RKO (cell line): ENCODE data around the gene TAB3.

Experiments used
- DNase-seq: peaks from one replicate; pipeline ENCODE4 v3.0.0-alpha.2; 2016; ENCODE audit warnings: low spot score

The TAB3 gene, protein sequence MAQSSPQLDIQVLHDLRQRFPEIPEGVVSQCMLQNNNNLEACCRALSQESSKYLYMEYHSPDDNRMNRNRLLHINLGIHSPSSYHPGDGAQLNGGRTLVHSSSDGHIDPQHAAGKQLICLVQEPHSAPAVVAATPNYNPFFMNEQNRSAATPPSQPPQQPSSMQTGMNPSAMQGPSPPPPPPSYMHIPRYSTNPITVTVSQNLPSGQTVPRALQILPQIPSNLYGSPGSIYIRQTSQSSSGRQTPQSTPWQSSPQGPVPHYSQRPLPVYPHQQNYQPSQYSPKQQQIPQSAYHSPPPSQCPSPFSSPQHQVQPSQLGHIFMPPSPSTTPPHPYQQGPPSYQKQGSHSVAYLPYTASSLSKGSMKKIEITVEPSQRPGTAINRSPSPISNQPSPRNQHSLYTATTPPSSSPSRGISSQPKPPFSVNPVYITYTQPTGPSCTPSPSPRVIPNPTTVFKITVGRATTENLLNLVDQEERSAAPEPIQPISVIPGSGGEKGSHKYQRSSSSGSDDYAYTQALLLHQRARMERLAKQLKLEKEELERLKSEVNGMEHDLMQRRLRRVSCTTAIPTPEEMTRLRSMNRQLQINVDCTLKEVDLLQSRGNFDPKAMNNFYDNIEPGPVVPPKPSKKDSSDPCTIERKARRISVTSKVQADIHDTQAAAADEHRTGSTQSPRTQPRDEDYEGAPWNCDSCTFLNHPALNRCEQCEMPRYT

DNA sequence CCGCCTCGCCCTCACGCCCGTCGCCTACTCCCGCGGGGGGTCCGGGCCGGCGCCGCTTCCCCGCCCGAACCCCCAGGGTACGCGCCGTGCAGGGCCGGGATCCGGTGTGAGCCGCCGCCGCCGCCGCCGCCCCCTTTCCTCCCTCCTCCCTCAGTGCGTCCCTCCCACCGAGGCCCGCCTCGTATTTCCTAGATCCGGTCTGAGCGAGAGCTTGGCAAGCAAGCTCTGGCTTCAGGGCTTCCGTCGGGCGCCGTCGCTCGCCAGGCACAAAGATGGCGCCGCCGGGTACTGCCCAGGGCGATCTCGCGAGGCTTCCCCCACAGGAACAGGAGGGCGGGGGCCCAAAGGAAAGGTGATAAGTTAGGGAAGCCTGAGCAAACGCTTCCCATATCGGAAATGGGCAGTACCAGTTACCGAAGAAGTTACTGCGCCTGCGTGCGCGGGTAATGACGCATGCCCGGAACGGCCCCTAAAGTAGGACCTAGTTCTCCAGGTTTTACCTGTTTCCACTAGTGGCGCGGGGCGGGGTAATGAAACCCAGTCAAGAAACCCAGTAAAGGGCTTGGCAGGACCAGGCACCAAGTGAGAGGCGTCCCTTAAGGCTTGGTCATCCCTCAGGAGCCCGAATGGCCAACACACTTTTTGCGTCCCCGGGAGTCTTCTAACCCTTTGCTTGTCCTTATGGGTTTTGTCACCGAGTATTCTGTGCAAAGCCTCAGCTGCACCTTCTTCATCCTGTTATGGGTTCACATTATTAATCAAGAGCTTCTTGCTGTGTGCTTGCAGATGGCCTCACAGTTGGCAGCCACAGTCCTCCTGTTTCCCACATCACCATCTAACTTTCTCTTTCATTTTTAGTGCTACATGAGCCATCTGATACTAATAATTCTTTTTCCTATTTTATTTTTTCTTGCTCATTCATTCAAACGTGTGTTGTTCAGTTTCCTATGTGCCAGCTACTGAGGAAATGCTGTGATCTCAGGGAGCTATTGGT lies at the start of gene TAB3:
Gene TAB3 (minus strand): TSS at position 108 of the 994 bp plus-strand sequence. CDS start 29,666 bp downstream, outside the sequence.
- peak; percentile 93 for DNase-seq

DNA sequence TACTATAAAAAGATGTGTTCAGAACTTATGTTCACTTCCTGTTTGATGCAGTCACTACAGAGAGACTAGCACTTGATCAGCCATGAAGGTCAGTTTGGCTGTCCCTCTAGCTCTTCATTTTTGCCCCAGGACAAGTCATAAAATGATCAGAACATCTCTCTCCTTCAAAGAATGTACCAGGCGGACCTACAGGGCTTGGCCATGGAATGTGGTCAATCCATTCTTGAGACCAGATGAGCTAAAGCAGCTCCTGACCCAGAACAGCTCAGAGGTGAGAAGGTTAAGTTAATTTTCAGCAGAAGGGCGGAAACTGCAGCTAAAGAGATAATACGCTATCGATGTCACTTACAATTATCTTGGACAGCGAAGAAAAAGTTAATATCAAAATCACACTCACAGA lies 49.2 kb upstream of the TAB3 start:
- DNase-seq, result no peak

DNA sequence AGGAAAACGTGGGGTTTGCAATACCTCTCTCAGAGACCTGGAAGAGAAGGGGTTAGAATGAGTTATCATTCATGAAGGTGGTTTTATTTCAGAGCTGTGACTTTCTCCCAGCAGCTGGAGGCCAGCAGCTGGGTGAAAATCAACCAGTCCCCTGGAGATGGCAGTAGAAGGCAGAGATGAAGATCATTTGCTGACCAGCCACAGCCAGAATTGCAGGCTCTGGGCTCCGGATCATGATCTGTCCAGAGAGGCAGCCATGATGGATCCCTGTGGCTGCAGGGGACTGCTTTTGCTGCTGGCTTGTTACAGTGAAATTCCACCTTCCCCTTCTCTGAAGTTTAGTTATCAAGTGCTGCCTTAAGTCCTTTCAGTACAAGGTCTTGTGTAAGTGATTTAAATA lies 46.9 kb upstream of the TAB3 start:
- DNase-seq, result peak; percentile 57

DNA sequence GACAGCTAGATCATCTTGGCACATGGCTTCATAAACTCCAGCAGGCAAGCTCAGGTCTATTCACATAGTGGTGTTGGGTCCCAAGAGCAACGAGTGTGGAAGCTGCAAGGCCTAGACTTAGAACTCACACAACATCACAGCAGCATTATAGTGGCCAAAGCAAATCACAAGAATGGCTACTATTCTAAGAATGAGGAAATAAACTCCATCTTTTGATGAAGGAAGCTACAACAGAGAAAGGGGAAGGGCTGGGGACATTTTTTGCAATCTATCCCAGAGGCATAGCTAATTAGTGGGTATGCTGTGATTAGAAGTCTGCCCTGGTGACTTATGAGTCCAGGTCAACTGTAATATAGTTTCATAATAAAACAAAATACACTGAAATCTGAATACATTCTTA lies 42.9 kb upstream of the TAB3 start:
- no peak for DNase-seq

DNA sequence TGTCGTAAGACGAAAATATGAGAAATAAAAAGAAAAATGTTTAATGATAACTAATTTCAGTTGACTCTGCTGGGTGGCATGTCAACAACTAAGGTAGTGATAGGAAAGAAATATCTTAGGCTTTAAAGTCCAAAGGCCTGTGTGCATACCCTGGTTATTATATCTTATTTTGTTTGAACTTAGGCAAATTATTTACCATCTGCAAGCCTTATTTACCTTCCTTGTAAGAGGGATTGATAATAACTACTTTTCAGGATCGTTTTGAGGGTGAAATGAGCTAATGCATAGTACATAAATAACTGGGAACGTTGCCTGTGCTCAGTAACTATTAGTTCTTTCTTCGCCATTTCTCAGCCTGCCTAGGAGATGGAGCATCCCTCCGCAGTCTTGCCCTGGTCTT lies 41.6 kb upstream of the TAB3 start:
- DNase-seq, result no peak

DNA sequence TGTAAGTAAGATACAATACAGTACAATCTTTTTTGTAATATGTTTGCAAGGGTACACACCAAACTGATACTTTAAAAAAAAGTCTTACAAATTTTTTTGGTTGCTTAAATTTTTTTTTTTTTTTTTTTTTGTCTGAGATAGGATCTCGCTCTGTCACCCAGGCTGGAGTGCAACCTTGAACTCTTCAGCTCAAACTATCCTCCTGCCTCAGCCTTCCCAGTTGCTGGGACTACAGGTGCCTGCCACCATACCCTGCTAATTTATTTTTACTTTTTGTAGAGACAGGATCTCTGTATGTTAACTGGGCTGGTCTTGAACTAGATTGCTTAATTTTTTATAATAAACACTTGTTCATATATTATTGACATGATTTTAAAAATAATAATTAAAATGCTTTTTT lies 41.1 kb upstream of the TAB3 start:
- DNase-seq, result no peak

DNA sequence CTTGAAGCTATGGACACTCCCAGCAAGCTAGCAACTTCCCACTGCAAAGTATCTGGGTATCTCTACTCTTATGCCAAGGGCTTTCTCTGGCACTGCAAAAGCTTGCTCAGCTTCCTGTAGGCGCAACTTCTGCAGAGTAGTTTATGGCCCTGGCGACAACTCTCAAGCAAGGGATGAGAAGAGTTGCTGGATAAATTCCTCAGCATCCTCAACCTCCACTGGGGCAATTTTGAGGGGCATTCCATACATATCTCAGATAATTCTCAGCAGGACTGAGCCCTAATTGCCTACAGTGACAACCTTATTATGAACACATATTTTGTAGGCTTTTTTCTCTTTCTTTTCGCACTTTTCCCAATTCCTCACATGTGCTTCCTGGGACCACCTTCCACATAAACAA lies 31.2 kb upstream of the TAB3 start:
- no peak for DNase-seq

DNA sequence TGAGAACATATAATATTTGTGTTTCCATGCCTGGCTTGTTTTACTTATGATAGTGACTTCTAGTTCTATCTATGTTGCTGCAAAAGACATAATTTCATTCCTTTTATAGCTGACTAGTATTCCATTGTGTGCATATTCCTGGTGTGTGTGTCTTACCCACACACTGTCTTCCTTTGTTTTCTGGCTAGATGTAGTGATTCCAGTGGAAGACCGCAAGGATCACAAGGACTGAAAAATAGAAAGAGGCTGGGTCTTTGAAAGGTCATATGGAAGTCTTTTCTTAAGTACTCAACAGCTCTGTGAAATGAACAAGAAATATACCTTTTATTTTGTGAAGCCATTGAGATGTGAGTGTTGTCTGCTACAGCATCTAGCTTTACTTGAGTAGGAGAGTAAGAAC lies 29.4 kb upstream of the TAB3 start:
- DNase-seq, result no peak

DNA sequence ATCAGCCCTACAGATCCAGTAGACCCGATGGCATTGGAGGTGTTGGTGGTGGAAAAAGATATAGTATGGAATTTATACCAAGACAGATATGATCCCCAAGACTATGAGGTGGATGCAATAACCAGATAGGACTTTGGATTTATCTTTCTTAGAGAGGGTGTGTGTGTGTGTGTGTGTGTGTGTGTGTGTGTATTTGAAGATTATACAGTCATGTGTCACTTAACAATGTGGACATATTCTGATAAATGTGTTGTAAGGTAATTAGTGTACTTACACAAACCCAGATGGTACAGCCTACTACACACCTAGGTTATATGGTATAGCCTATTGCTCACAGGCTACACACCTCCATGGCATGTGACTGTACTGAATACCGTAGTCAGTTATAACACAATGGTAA lies 24.4 kb upstream of the TAB3 start:
- DNase-seq, result no peak

DNA sequence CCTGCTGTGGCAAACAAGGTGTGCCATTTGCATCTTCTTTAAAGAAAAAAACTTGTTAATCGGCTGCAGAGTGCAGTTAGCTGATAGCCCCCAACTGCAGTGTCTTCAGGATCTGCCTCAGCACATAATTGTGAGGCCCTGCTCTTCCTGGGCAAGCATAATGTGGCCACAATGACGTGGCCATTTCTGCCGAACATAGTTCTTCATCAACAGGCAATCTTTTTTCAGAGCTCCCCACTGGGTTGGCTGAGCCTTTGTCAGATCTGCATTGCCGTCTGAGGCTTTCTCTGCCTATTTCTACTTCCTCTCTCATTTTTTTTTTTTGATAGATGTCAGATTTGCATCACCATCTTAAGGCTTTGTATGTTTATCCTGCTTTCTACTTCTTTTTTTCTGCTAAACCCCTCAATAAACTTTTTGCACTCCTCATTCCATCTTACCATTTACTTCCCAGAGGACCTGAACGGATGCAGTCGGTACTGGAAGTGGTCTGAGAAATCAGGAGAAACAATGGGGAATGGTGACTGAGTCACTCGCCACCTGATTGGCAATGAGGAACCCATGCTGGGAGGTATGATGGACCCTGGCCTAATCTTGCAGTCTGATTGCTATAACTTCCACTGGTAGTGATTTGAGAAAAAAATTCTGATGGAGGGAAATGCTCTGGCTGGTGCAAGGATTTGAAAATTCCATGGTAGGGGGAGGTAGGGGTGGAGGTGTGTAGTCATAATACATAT lies 21.2 kb upstream of the TAB3 start:
- no peak for DNase-seq

DNA sequence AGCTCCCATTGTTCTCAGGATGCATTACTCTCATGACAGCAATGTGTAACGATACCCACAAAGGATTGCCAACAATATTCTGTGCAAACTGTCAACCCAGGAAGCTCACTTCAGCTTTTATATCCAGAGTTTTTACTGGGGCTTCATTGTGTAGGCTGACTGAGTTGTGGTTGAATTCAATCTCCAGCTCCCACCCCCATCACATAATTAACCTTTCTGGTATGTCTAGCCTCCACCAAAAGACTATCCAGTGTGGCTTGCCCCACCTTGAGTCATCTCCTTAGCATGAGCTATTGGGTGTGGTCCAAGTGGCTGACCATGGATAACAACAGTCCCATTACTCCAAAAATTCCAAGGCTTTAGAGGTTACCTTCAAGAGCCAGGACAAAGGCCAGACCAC lies 17.7 kb upstream of the TAB3 start:
- DNase-seq, result no peak

DNA sequence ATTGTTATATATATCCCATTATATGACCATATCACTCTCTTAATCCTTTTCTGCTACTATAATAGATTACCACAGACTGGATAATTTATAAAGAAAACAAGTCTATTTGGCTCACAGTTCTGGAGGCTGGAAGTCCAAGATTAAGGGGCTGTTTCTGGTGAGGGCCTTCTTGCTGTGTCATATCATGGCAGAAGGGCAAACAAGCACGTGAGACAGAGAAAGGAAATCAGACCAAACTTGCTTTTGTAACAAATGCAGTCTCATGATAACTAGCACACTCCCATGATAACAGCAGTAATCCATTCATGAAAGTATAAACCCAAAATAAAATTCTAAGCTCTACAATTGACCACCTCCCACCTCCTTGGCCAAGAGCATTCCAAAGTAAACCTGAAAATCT lies 16.3 kb upstream of the TAB3 start:
- no peak for DNase-seq

DNA sequence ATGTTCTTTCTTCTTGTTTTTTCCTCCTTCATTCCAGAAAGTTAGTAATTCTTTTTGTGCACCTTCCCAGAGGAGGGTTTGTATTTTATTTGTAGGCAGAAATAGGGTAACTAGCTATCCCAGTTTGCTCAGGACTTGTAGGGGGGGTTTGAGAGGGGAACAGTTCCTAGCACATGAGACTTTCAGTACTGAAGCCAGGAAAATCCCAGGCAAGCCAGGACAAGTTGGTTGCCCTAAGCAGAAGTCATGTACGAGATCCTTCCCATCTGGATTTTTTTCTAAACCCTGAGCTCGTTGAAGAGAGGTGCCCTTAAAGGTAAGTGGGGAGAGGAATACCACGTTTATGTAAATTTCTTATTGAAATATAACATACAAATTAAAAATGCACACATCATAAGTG lies 15.6 kb upstream of the TAB3 start:
- no peak for DNase-seq

DNA sequence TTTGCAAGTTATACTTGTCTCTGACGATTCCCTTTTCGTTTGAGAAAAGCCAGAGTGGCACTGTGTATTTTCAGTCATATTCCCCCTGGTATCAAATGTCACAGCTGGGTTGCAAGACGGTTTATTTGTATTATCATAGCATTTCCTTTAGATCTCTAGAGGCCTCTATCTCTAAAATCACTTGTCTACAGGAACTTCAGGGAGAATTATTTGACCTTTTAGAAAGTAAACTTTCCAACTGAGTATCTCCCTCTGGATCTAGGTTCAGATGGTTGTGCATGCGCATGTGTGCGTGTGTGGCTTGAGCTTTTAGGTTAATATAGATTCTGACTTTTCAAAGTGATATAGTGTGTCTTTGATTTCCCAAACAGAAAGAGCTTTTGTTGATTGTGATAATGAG lies 15.1 kb upstream of the TAB3 start:
- DNase-seq, result no peak

DNA sequence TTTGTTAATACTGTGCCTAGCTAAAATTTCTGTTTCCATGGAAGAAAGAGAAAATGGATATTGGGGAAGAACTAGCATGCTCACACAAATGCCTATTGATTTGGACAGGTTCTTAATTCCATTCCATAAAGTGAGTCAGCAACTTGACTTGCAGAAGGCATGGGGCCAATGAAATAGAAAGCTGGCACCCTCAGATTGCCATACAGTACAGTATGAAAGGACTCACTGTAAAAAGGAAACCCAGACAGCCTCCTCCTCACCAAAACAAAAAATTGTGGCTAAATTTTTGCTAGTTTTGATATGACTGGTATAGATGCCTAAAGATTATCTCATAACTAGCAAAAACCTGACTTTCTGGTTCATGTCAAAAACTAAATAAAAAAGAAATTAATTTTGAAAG lies 11.2 kb upstream of the TAB3 start:
- DNase-seq, result no peak

DNA sequence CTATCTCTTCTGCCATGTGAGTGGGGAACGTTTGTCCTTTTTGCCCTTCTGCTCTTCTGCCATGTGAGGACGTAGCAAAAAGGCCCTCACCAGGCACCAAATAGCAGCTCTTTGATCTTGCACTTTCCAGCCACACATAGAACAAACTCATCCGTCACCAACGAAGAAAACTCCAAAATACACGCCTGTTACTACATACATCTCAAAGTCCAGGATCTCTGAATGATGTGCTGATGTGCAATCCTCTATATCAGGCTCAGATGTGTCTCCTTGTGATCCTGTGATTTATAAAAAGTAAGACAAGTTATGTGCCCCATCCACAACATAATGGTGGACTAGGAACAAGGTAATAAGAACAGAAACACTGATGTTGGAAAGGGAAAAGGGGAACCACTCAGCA lies 9.8 kb upstream of the TAB3 start:
- DNase-seq, result no peak

DNA sequence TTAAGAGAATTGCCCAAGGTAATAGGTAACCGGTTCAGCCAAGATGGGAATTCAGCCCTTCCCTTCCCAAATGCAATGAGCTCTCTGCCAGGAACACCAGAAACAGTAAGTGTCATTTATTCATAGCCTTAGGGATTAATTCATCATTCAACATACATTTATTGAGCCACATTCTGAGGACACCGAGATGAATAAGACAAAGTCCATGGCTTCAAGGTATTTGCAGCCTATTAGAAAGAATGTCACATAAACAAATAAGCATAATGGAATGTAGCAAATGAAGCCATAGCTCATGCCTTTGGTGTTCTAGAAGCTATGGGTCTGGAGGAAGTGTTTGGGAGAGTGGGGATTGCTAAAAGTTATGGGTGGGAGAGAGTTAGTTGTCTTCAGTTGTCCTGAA lies 6.3 kb upstream of the TAB3 start:
- no peak for DNase-seq

DNA sequence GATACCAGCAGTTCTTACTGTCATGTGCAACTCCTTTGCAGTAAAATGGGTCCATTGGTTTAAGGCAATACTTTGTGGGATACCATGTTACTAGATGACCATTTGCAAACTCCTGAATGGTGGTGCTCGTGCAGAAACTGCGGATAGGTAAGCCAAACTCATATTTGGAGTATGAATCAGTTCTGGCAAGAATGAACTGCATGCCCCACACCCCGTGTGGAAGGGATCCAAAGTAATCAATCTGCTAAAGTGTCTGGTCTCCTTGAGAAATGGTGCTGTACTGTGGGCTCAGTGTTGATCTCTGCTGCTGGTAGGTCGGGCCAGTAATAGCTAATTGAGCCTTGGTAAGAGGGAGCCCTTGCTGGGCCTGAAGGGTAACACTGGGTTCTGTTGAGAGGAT lies 4.2 kb upstream of the TAB3 start:
- DNase-seq, result no peak

DNA sequence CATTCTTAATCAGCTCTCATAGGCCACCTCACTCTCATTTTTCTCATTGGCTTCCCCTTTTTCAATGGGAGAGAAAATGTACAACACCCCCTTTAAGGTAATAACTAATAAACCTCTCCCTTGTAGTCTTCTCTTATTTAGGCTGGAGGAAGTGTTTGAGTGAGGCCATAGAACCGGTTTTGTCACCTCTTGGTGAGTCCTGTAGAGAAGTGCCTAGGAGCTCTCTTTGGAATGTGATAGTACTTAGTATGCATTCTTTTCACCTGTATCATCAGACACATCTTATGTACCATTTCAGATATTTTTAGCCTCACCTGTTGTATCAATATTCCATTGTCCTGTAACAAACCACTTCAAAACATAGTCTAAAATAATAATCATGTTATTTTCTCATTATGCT lies 3.5 kb upstream of the TAB3 start:
- DNase-seq, result no peak

DNA sequence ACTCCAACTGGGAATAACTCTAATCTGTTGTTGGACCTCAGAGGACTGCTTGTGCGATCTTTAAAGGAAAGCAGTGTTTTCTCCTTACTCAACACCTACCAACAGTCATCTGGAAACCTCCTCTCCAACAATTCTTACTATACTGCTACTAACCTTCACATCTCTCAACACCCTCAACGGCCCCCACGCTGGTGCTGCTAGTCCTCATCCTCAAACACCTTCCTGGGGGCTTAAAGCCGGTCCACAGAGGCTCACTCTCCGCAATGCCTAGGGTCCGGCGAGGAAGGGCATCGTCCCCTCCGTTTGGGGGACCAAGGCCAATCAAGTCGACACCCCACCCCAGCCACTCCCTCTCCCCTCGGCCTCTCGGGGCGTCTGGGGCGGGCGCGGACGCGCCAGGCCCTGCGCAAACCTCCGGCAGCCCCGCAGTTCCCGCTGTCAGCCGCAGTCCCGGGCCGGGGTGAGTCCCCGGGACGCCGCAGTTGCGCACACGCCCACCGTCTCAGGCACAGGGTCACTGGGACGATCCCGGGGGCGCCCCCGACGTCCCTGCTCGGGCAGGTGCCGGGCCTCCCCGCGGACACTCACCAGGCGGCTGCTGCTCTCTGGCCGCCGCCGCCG lies 418 bp downstream of the TAB3 start:
- DNase-seq, result peak; percentile 7

DNA sequence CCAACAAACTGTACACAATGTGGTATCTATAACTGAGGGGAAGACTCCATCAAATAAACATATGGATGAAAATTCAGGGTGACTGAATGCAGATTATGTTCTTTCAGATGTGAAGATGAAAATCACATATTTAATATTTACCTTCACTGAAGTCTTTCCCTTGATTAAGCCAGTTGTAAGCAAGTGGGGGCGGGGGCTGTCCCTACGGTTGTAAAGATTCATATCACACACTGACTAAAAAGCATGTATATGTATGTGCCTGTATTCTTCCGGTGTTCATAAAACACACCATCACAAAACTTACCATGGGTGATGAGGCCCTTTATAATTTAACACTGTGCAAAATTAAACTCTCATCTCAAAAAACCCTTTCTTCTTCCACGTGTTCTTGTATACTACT lies 1.3 kb downstream of the TAB3 start:
- no peak for DNase-seq
